ENCODE results near the gene NQO1.

DNA sequence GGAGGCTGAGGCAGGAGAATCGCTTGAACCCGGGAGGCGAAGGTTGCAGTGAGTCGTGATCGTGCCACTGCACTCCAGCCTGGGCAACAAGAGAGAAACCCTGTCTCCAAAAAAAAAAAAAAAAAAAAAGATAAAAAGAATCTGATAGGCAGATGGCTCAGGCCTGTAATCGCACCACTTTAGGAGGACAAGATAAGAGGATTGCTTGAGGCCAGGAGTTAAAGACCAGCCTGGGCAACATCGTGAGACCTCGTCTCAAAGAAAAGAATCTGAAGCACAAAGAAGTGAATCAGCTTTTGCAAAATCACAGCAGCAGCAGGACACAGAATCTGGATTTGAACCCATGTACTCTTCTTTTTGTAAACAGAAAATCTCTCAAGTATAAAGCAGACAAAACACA is 20.8 kb upstream of the NQO1 start:
- TF ChIP-seq, protein P1, sequence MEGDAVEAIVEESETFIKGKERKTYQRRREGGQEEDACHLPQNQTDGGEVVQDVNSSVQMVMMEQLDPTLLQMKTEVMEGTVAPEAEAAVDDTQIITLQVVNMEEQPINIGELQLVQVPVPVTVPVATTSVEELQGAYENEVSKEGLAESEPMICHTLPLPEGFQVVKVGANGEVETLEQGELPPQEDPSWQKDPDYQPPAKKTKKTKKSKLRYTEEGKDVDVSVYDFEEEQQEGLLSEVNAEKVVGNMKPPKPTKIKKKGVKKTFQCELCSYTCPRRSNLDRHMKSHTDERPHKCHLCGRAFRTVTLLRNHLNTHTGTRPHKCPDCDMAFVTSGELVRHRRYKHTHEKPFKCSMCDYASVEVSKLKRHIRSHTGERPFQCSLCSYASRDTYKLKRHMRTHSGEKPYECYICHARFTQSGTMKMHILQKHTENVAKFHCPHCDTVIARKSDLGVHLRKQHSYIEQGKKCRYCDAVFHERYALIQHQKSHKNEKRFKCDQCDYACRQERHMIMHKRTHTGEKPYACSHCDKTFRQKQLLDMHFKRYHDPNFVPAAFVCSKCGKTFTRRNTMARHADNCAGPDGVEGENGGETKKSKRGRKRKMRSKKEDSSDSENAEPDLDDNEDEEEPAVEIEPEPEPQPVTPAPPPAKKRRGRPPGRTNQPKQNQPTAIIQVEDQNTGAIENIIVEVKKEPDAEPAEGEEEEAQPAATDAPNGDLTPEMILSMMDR (conservative IDR thresholded peaks at IDR 0.05), result no peak
- TF ChIP-seq ZFX (IDR thresholded peaks at IDR 0.05), result no peak

Measured in C4-2B (cell line).